Fibroblast of lung (primary cell): ENCODE data around the gene DES.

Experiments used
- CTCF ChIP-seq, 2 donors: IDR thresholded peaks in 1 of 2; conservative IDR thresholded peaks in 1 of 2; 1 replicate in 1 of 2; 2 replicates in 1 of 2; pipeline ENCODE4 v1.5.1; 2011 to 2012; ENCODE audit warnings: low read length in 2 of 2, control low read depth in 1 of 2, inconsistent platforms in 1 of 2, low read depth in 1 of 2, mild to moderate bottlenecking in 1 of 2
- EZH2 ChIP-seq: IDR thresholded peaks from 2 replicates; pipeline ENCODE4 v1.5.1; 2012; ENCODE audit warnings: low read length, control low read depth, mild to moderate bottlenecking; ENCODE audit errors: missing control alignments

DNA sequence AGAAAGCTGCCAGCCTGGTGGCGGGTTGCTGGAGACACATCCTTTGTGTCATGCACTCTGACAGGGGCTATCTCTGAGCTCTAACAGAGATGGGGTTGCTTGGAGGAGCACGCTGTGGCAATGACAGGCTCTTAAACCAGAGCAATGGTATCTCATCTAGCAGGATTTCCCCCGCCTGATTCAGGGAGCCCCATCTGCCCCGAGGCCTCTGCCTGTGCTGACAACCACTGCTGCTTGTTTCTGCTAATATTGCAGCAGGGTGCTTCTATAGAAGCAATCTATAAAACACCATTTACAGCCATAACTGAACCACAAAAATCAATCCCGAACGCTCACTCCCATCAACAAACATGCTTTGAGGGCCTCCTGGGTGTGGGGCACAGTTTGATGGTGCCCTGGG is 17.6 kb upstream of the DES start:
- TF ChIP-seq CTCF (conservative IDR thresholded peaks at IDR 0.05 in 1 of 2, IDR thresholded peaks at IDR 0.05 in 1 of 2; ENCODE audit: low read depth in 1 of 2, low read length in 2 of 2) (no peak), EZH2 (no peak)
